Measurements from ENCODE around the gene GPR108.
"Not testable (repeated sequence)": the region's sequence is repeated elsewhere in the genome, so short reads cannot be mapped to it uniquely, and the experiment has no call there.

Gene GPR108

DNA sequence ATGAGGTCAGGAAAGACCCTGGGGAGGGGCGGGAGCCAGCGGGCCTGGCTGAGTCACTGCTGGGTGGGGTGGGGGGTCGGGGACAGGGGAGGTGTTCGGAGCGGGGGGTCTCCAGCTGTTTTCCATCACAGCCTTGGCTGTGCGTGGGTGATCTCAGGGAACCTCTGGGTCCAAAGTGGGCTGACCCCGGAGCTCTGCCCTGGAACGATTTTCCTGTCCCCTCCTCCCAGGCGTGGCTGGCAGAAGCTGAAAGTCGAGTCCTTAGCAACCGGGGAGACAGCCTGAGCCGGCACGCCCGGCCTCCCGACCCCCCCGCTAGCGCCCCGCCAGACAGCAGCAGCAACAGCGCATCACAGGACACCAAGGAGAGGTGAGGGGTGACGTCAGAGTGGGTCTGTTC, 12.7 kb upstream of the GPR108 start:
- TF ChIP-seq, protein P1, sequence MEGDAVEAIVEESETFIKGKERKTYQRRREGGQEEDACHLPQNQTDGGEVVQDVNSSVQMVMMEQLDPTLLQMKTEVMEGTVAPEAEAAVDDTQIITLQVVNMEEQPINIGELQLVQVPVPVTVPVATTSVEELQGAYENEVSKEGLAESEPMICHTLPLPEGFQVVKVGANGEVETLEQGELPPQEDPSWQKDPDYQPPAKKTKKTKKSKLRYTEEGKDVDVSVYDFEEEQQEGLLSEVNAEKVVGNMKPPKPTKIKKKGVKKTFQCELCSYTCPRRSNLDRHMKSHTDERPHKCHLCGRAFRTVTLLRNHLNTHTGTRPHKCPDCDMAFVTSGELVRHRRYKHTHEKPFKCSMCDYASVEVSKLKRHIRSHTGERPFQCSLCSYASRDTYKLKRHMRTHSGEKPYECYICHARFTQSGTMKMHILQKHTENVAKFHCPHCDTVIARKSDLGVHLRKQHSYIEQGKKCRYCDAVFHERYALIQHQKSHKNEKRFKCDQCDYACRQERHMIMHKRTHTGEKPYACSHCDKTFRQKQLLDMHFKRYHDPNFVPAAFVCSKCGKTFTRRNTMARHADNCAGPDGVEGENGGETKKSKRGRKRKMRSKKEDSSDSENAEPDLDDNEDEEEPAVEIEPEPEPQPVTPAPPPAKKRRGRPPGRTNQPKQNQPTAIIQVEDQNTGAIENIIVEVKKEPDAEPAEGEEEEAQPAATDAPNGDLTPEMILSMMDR (IDR thresholded peaks at IDR 0.05; ENCODE audit: borderline replicate concordance, control extremely low read depth, extremely low read depth, insufficient read depth, missing control alignments) = no peak
- DNase-seq (ENCODE audit: low spot score) = peak; percentile 13
- in situ Hi-C loops (cut with MboI; ENCODE audit: low sequenced_read_pairs, unreplicated experiment) = no loop called here

DNA sequence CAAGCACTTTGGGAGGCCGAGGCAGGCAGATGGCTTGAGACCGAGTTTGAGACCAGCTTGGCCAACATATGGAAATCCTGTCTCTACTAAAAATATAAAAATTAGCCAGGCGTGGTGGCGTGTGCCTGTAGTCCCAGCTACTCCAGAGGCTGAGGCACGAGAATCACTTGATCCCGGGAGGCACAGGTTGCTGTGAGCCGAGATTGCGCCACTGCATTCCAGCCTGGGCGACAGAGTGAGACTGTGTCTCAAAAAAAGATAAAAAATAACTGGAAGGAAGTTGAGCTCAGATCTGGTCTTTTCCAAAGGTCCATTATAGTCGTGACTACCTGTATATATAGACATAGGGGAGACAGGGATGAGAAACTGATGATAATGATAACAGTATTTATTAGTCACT, 11.2 kb upstream of the GPR108 start:
- in situ Hi-C loops (cut with MboI; ENCODE audit: low sequenced_read_pairs, unreplicated experiment) = loop anchor here (10.0 kb wide), 1 partner anchor 116 kb away; no protein-coding TSS in a partner anchor
- DNase-seq (ENCODE audit: low spot score) = not testable (repeated sequence)

DNA sequence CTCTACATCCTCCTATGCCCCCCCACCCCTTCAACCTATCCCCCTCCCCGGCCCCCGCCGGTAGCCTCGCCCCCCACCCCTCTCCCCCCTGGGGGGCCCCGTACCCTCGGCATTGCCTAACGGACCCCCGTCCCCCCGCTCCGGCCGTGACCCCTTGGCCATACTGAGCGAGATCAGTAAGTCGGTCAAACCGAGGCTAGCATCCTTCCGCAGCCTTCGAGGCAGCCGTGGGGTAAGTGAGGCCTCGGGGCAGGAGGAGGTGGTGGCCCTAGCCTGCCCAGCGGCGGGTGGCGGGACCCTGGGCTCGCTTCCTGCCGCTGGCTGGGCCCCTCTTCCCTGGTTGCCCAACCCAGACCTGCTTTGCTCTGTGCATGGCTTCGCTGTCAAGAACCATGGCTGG, 8.6 kb upstream of the GPR108 start:
- TF ChIP-seq, protein P1 (IDR thresholded peaks at IDR 0.05; ENCODE audit: borderline replicate concordance, control extremely low read depth, extremely low read depth, insufficient read depth, missing control alignments) = no peak
- DNase-seq (ENCODE audit: low spot score) = no peak
- in situ Hi-C loops (cut with MboI; ENCODE audit: low sequenced_read_pairs, unreplicated experiment) = loop anchor here (10.0 kb wide), 1 partner anchor 119 kb away; no protein-coding TSS in a partner anchor

DNA sequence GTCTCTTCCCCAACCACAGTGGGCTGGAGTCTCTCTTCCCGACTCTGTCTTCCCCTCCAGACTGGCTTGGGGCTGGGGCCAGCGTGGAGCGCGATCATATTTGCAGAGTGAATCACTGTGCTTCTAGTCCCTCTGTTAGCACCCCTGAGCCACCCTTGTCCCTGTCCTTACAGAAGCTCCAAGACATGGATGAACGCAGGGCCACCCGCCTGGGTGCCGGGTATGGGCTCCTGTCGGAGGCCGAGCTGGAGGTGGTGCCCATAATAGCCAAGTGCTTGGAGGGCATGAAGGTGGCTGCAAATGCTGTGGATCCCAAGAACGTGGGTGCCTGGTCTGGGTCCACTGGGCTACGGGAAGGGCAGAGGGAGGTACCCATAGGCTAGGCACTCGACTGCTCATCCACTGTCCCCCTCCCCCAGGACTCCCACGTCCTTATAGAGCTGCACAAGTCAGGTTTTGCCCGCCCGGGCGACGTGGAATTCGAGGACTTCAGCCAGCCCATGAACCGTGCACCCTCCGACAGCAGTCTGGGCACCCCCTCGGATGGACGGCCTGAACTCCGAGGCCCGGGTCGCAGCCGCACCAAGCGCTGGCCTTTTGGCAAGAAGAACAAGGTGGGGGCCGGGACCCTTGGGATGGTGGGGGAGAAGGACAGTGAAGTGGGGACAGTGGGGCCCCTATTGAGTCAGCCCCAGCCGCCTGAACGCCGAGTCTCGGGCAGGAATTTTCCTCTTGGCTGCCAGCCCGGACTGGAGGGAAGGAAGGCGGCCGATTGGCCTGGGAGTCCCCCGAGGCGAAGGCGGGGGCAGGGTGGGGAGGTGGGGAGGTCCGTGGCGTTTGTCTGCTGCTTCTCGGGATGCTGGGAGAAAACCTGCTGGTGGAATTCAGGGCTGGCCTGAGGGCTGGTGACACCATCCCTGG, 7.3 kb upstream of the GPR108 start:
- in situ Hi-C loops (cut with MboI; ENCODE audit: low sequenced_read_pairs, unreplicated experiment) = loop anchor here (10.0 kb wide), 1 partner anchor 120 kb away; no protein-coding TSS in a partner anchor
- TF ChIP-seq, protein P1 (IDR thresholded peaks at IDR 0.05; ENCODE audit: borderline replicate concordance, control extremely low read depth, extremely low read depth, insufficient read depth, missing control alignments) = no peak
- DNase-seq (ENCODE audit: low spot score) = no peak

DNA sequence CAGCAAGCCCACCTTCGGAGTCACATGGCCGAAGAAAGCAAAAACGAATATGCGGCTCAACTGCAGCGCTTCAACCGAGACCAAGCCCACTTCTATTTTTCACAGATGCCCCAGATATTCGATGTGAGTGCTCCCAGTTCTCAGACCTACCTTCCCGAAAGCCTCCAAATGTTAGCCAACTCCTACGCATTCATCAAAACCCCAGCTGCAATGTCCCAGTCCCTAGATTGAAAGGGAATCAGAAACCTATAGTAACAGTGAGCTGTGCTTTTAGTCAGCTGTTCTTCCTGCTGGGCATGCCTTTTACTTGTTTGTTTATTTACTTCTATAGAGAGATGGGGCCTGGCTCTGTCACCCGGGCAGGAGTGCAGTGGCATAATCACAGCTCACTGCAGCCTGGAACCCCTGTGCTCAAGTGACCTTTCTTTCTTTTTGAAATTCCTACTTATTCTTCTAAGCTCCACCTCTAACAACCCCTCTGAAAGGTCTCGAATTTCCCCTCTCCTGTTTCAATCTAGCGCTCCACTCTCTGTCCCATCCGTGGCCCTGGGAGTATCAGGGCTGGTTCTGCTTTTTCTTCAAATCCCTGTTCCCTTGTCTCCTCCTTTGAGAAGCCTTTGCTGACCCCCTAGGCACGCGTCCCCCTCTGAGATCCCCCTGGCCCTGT, 6.5 kb upstream of the GPR108 start:
- no peak for DNase-seq (ENCODE audit: low spot score)
- TF ChIP-seq, protein P1 (IDR thresholded peaks at IDR 0.05; ENCODE audit: borderline replicate concordance, control extremely low read depth, extremely low read depth, insufficient read depth, missing control alignments) = no peak
- in situ Hi-C loops (cut with MboI; ENCODE audit: low sequenced_read_pairs, unreplicated experiment) = loop anchor here (10.0 kb wide), 1 partner anchor 121 kb away; no protein-coding TSS in a partner anchor

DNA sequence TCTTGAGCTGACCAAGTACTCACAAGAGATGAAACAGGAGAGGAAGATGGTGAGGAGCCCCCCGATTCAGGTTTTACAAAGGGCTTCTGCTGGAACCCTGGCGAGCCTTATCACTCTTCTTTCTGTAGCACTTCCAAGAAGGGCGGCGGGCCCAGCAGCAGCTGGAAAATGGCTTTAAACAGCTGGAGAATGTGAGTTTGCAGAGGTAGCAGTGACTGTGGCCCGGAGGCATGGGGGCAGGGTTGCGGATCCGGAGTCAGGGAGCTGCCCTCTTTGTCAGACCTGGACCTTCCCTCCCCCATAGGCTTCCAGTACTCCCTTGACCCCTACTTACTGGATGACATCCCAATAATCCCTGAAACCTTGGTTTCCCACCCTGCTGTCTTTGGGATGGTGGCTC, 5.7 kb upstream of the GPR108 start:
- no peak for DNase-seq (ENCODE audit: low spot score)
- in situ Hi-C loops (cut with MboI; ENCODE audit: low sequenced_read_pairs, unreplicated experiment) = loop anchor here (10.0 kb wide), 1 partner anchor 122 kb away; no protein-coding TSS in a partner anchor
- TF ChIP-seq, protein P1 (IDR thresholded peaks at IDR 0.05; ENCODE audit: borderline replicate concordance, control extremely low read depth, extremely low read depth, insufficient read depth, missing control alignments) = no peak

All from GM13976 (cell line).